GM18873 (cell line): ENCODE results near the gene C14orf119.
A peak's percentile ranks its signal among the peaks of the same experiment; 100 is the strongest.

Experiments
- ATAC-seq: cut with Tn5 transposase; IDR thresholded peaks from one replicate; pipeline ENCODE4 v1.9.1; 2021; ENCODE audit warnings: mild to moderate bottlenecking, moderate library complexity, moderate number of reproducible peaks; ENCODE audit not compliant: unreplicated experiment, low FRiP score

C14orf119 gene

DNA sequence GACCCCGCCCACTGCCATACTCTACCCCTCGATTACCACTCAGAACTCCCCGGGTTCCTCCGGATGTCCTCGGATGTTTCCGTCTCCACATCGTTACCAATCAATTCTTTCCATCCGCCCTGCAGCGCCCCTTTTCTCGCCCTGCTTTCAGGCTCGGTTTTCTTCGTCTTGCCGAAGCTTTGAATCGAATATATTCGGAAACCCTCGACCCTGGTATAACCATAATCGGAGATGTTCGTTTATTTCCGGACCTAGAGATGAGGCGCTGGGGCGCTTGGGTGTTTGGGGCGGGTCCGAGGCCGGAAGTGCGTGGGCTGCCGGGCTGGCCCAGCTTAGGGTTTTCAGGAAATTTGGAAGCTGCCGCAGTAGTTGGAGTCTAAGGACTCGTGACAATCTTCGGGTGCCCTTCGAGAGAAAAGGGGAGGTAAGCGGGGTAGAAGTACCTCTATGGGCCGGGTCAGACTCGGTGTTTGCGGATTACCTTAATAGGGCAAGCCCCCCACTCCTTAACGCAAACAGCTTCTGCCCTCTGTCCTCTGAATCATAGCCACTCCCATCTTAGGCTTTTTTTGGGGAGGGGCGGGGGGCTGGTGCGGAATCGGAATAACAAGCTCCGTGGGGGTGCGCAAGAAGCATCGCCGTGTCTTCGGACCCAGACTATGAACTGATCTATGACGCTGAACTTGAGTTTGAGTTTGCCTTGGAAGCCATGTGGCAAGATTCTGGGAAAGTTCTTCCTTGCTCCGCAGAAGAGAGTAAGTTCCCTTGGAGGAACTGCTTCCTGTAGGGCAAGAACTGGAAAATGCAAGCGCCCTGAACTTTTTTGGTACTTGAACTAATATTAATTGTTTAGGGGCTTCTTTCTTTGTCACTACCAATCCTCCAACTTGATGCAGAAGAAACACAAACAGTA lies at the start of gene C14orf119:
TSS of gene C14orf119 (plus strand) at position 310 of the 913 bp plus-strand sequence. CDS start 2,154 bp downstream, outside the sequence.
- ATAC-seq: peak; percentile 92

DNA sequence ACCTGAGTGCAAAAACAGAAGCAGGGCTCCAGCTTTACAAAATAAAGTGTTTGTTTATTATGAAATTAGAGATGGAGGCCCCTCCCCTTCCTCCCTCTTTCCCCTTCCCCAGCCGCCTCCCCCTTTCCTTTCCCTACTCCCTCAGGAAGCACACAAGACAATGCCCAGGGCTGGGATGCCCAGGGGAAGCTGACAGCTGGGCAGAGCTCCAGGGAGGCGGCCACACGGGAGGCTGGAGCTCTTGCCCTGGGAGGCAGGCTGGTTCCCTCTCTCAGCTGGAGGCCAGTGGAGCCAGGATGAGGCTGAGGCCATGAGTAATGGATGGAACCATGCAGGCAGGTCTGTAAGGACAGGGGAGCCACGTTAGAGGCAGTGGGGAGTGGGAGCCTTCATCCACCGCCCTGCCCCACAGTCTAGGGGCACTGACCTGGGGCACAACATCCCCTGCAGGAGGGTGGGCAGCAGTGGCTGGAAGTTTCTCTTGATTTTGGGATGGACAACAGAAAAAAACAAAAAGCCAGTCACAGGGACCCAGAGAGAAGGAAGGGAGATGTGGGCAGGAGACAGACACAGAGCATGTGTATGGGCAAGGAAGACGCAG lies 48.2 kb upstream of the C14orf119 start:
- no peak for ATAC-seq

GRCh38 chr14:23047751-23048693 lies 47.3 kb upstream of the C14orf119 start:
- no peak for ATAC-seq

DNA sequence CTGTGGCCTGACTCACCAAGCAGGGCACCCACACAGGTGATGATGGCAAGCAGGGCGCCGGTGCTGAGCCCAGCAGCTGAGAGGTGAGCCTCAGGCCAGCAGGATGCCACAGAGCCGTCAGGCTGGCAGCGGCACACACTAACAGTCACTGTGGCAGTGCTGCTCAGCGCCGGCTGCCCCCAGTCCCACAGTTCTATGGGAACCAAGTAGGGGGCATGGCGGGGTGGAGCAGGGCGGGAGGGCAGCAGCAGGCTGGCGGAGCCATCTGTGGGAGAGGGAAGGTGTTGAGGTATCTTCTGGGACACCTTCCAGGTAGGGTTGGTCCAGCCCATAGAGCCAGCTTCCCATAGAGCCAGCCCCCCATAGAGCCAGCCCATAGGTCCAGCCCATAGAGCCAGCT lies 46.3 kb upstream of the C14orf119 start:
- no peak for ATAC-seq

- ATAC-seq: no peak
These were observed 43.9 kb upstream of the C14orf119 start for GRCh38 chr14:23051141-23052057.

DNA sequence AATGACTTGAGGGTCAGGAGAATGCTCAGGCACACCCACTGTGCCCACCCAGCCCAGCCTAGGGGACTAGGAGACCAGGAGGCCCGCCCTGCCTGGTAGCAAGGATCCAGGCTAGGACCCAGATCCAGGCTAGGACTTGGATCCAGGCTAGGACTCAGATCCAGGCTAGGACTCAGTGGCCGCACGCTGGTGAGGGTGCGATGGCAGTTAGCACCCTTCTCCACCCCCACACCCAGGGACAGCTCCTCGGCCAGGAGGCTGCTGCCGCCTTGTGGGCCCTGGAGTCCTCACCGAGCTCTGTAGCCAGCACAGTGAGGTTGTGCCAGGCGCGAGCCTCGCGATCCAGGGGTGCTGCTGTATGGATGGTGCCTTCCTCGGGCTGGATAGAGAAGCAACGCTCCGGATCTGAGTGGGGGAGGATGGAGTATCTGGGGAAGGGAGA lies 43.1 kb upstream of the C14orf119 start:
- no peak for ATAC-seq

DNA sequence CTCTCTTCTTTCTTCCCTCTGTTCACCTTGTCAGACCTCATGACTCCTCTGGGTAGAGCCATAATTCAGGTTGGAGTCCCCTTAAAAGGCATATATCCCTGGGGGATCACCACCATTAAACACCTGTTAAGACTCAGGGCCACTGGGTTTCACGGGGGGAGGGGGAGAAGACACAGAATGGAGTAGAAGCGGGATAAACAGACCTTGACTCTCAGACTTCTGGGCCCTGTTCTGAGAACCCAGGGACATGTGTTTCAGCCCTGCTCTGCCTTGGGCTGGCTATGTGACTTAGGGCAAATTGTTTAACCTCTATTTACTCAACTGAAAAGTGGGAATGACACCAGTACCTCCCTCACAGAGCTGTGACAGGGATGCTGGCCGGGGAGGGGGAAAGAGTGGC lies 42.6 kb upstream of the C14orf119 start:
- no peak for ATAC-seq

DNA sequence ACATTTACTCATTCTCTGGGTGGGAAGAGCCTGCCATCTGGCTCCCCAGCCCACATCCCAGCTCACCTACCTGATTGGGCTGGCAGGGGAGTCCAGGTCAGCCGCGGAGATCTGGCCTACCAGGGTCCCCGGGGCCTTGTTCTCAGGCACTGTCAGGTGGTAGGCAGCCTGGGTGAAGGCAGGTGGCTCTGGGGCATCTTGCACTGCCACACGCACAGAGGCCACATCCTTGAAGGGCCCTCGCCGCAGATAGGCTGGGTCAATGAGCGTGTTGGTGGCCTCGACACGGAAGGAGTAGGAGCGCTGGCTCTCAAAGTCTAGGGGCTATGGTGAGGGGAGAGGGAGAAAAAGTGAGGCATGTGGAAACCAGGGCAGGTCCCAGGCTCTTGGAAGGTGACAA lies 41.9 kb upstream of the C14orf119 start:
- ATAC-seq: no peak

DNA sequence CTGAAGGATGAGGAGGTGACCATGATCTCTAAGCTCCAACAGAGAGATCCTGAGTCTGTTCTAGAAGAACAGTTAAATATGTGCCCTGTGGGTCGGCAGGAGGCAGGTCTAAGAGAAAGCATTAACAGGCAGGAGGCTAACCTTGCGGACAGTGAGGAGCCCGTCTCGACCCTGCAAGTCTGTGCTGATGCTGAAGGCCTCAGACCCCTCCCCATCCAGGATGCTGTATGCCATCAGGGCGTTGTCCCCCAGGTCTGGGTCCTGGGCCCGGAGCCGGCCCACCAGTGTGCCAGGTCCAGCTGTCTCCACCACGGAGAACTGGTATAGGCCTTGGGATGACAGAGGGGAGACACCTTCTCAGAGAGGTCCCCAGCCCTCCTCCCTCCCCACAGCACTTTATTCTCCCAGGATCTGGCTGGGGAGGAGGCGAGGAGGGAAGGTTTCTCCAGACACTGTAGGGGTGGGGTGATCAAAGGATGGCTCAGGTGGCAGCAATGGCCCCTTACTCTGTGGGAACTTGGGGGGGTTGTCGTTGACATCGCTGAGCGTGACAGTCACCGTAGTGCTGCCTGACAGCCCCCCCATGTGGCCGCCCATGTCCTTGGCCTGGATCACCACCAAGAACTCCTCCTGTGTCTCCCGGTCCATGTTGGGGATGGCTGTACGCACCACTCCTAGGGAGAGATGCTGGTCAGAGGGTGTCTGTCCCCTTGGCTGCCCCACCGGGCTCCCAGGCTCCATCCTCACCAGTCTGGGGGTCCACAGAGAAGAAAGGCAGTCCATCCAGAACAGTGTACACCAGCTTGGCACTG lies 41.1 kb upstream of the C14orf119 start:
- ATAC-seq: no peak

GRCh38 chr14:23055147-23055550 lies 40.2 kb upstream of the C14orf119 start:
- ATAC-seq: no peak

DNA sequence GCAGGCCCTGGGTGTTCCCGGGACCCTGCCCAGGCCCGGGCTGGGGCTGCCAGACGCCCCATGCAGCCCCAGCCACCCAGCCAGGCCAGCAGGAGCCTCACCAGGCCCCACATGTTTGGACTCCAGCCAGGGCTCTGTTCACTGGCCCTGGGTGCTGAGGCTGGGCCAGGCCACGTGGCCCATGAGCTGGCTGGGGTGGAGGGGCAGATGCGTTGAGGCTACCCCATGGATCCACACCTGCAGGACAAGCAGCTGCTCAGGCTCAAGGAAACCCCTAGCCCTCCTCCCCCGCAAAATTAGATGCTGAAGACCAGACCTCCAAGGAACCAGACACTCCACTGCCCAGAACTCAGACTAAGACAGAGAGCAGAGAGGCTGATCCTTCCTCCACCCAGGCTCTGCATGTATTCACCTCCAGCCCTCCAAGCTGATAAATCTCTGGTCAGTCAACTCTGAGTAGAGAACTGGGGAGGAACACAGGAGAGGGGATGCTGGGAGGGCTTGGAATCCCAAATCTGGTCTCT lies 39.6 kb upstream of the C14orf119 start:
- no peak for ATAC-seq

GRCh38 chr14:23056145-23056955 lies 39.0 kb upstream of the C14orf119 start:
- no peak for ATAC-seq

GRCh38 chr14:23056956-23057756 lies 38.1 kb upstream of the C14orf119 start, which contains the start of gene CDH24:
CDH24 (minus strand) TSS chr14:23057520; CDS start chr14:23055733, 1,787 bp downstream.
- no peak for ATAC-seq

DNA sequence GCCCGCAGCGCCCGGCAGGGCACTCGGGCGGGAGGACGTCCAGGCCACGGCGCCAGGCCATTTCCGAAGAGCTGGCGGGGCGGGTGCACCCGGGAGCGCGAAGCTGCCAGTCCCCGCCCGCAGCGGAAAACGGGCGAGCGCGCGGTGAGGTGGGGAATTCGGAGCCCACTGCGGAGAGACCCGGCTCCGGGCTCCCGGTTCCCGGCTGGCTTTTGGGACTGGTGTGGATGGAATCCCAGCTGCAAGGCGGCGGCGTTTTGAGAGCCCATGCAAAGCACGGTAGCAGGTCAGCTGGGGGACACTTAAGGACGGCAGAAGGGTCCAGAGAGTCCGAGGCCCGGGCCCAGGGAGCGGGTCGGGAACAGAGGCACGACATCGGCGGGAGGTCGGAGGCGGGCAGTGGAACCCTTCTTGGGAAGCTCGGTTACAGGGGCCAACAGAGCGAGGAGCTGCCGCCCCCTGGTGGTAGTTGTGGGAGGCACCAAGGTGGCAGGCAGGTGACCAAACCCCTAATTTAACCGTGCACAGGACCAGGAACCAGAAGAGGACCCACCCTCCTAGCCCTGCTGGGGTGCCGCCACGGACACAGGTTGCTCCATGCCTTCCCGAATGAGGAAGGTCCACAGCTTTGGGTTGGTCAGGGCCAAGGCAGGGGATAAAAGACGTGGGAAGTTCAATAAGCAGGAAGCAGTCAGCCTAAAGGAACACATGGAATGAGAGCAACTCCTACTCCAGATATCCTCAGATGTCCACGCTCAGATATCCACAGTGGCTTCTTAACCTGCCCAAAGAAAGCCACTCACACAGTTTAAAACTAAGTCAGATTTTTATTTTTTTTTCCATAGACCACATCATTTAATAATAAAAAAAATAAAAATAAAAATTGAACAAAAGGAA lies 37.3 kb upstream of the C14orf119 start:
- ATAC-seq: peak; percentile 52

DNA sequence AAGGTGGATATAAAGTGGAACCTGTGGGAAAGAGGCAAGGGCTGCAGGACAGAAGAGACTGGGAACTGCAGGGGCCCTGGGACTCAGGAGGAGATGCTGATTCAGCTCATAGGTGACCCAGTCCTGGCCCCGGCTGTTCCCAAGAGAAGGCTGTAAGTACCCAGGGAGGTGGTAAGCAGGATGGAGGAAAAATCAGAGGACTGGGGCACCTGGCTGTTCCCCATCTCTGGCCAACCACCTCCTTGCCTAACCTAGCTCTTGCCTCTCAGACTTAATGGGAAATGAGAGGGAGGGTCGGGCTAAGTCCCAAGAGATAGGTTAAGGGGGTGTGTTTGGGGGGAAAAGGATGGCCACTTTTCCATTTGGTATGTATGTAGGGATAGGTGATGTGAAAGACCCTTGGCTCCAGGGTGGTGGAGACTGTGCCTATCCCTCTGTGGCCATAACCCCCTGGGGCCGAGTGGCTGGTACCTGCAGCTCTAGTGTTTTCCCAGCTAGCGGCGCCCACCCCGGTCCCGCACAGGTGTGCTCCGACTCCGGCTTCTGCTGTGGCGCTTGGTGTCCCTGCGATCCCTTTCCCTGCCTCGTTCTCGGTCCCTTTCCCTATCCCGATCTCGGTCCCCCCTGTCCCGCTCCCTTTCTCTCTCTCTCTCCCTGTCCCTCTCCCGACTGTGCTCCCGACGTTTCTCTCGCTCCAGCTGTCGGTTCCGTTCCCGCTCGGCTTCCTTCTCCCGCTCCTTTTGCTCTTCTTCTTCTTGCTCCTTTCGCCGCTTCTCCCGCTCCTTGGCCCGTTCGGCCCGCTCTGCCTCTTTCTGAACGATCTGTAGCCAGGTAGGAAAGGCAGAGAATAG lies 36.4 kb upstream of the C14orf119 start:
- no peak for ATAC-seq
